DND-41 (cell line): ENCODE results near the gene ZNF574.

Source experiments
- CTCF ChIP-seq: IDR thresholded peaks from 2 replicates; pipeline ENCODE4 v1.5.1; 2012; ENCODE audit warnings: borderline replicate concordance, low read length, moderate library complexity, mild to moderate bottlenecking; ENCODE audit not compliant: poor library complexity, severe bottlenecking; ENCODE audit errors: extremely low read depth
- EZH2 ChIP-seq: IDR thresholded peaks from 3 replicates; pipeline ENCODE4 v1.6.1; 2012; ENCODE audit warnings: borderline replicate concordance, low read depth, mild to moderate bottlenecking, moderate library complexity, low read length, inconsistent platforms; ENCODE audit not compliant: severe bottlenecking

- TF ChIP-seq CTCF (no peak), EZH2 (no peak)
These were observed 13.3 kb downstream of the ZNF574 start for GRCh38 chr19:42089191-42089750.
